Stimulated activated CD4-positive, alpha-beta T cell treated with anti-CD3 and anti-CD28 coated beads, Interleukin-12 subunit alpha, Interleukin-12 subunit beta, amount 100 ng/mL, for 4 hours (primary cell): ENCODE measurements around the gene DSCAM.
A peak's percentile ranks its signal among the peaks of the same experiment; 100 is the strongest.

Source experiments
- DNase-seq: peaks from one replicate; pipeline ENCODE4 v3.0.0-alpha.2; 2020

DSCAM gene

GRCh38 chr21:40153351-40153750 lies 693.6 kb downstream of the DSCAM start:
- DNase-seq: no peak

DNA sequence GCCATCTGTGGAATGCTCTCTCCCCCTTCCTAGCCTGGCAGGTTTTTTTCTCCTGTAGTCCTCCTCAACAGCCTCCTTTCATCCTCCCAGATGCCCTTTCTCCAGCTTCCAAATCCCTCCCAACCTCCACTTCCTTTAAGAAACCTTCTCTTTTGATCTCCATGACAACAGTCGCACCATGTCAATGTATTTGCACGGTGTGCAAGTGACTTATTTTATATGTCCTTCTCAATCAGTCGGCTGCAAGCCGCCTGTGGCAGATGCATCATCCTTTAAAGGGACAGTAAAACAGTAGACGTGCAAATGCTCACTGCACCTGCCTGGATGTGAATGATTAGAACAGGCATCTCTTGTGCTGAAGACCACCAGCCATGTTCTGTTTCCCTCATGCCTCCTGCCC lies 694.5 kb downstream of the DSCAM start:
- DNase-seq: no peak

GRCh38 chr21:40151611-40152010 lies 695.3 kb downstream of the DSCAM start:
- no peak for DNase-seq

- no peak for DNase-seq
Observed at GRCh38 chr21:40146216-40146837, 700.6 kb downstream of the DSCAM start.

GRCh38 chr21:40143822-40144525 lies 703.0 kb downstream of the DSCAM start:
- peak; percentile 28 for DNase-seq

DNA sequence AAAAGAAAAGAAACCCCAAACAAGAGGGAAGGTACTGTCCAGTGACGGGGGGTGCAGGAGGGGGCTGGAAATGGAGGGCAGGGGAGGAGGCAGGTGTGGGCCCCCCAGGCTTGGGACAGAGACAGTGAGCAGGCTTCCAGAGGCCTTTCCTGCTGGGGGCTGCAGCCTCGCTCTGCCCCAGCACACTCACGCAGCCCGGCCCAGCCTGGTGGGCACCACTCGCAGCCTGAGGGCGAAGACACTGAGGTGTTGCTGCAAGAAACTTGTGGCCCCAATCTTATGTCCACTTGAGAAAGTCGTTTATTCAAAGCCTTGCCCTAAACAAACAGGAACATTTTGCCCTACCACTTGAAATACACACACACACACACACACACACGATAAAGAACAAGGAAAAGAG lies 705.3 kb downstream of the DSCAM start:
- no peak for DNase-seq

- no peak for DNase-seq
Observed at GRCh38 chr21:40140675-40141074, 706.3 kb downstream of the DSCAM start.

- DNase-seq: no peak
Observed at GRCh38 chr21:40139636-40140035, 707.3 kb downstream of the DSCAM start.

DNA sequence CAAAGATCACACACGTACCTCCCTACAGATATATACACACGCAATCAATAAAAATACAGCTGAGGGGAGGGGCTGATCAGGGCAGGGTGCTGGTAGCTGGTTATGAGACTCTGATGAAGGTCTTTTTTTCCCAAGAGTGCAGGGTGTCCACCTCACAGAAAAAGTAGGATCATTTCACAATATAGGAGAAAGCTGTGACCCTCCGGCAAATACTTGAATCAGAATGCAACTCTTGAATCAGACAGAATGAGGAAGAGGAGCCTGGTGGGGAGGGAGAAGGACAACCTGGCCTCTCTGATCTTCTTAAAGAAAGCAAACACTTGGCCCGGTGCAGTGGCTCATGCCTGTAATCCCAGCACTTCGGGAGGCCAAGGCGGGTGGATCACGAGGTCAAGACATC lies 710.4 kb downstream of the DSCAM start:
- DNase-seq: no peak

- DNase-seq: no peak
Observed at GRCh38 chr21:40134731-40135492, 712.0 kb downstream of the DSCAM start.

DNA sequence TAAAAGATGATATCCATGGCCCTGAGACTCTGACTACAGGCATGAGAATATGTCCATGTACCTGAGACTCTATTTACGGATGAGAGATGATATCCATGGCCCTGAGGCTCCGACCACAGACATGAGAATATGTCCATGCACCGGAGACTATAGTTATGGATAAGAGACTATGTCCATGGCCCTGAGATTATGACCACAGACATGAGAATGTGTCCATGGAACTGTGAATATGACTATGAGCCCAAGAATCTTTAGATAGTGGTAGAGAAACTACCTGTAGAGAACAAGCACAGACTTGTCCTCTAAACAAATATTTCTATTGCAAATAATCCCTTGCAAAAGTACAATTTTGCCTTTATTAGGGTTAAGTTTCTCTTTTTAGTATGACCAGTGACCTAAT lies 716.5 kb downstream of the DSCAM start:
- no peak for DNase-seq

GRCh38 chr21:40129809-40130208 lies 717.1 kb downstream of the DSCAM start:
- DNase-seq: no peak

- no peak for DNase-seq
Observed at GRCh38 chr21:40128891-40129290, 718.1 kb downstream of the DSCAM start.

DNA sequence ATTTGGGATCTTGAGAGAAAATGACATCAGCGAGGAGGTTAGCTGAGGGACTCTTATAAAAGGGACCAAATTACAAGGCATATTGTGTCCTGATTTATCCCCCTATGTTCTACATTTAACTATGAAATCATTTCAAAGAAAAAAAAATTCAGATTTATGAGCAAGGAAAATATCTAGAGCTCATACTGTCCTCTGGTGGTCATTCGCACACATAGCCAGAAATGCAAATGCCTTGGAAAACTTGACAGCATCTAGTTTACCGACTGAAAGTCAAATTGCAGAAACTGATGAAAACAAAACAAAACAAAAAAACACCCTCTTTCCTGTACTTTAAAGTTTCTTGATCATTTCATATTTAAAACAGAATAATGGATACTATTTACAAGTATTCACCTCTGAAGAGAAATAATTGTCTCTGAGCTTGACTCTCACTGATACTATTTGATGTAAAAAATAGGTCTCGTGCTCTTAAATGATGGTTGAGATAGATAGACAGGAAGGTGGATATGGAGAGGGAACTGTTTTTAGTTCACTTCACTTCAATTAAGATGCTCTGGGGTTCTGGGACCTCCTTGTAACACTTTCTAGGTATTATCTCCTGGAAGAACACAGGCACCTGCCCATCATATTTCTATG lies 725.9 kb downstream of the DSCAM start:
- DNase-seq: no peak

GRCh38 chr21:40118527-40118926 lies 728.4 kb downstream of the DSCAM start:
- no peak for DNase-seq

- DNase-seq: no peak
Observed at GRCh38 chr21:40117236-40117635, 729.7 kb downstream of the DSCAM start.

DNA sequence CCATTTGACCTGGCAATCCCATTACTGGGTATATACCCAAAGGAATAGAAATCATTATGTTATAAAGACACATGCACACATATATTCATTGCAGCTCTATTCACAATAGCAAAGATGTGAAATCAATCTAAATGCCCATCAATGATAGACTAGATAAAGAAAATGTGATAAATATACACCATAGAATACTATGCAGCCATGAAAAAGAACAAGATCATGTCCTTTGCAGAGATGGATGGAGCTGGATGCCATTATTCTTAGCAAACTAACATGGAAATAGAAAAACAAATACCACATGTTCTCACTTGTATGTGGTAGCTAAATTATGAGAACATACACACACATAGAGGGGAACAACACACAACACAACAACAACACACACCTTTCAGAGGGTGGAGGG lies 731.2 kb downstream of the DSCAM start:
- DNase-seq: no peak

GRCh38 chr21:40102682-40103081 lies 744.3 kb downstream of the DSCAM start:
- DNase-seq: no peak

DNA sequence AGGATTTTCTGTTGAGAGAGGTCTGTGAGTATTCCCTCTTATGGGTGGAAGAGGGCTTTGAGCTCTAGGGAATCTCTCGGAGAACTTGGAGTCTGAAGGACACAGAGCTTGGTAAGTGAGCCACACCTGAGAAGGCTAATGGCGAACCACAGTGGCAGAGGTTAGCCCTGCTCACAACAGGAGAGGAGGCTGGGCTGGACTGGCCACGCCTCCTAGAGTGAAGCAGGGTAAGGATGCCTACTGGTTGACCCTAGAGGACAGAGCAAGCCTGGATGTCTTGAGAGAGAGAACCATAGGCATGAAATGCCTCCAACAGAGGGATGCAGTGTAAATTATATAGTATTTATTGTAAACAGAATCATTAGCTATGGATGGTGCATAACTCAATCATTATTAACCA lies 747.1 kb downstream of the DSCAM start:
- DNase-seq: no peak

GRCh38 chr21:40095477-40095876 lies 751.5 kb downstream of the DSCAM start:
- DNase-seq: no peak

DNA sequence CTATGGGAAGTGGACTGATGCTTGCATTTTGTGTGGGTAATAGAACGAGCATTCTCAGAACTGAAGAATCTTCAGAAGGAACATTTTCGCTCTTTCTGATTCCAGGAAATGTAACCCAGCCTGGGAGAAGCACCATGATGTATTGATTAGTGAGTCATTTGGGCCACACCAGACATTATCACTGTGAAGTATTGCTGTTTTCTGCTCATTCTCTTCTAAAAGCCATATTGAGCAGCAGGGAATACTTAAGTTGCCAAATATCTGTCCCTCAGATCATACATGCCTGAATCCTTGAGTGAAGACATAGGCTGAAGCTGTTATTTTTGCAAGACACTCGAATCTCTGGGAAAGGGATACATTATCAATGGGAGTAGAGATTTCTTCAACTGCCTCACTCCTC lies 766.6 kb downstream of the DSCAM start:
- DNase-seq: no peak

DNA sequence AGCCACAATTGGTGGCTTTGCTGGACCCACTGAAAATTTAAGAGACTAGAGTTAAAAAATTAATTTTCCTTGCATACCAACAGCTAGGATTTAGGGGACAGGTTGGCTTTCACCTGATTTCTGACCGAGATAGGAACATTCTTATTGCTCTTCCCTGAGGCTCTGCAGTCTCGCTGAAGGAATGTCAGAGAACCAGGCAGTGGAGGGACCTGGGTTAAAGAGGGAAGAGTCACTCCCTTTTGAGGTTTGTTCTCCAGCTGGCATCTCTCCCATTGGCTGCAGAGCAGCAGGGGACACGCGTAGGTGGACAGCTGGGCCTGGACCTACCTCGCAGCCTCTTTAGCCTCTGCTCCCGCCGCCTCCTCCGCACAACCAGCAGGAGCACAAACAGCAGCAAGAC lies 772.2 kb downstream of the DSCAM start:
- DNase-seq: no peak

DNA sequence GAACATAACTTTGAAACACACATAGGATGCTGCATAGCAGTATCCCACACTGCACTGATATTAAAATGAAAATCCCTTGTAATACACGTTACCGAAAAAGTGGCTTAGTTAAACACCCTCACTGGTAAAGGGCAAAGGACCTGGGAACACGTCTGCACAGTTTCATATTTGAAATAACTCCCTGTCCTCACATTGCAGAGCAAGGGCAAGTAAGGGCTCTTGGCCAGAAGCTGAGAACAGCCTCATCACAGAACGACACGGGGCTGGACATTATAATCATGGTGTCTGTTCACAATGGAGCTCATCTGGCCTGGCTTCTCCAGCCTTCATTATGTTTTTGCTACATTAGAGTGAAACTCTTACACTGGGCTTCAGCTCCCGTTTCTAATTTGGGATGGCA lies 772.8 kb downstream of the DSCAM start:
- DNase-seq: no peak

DNA sequence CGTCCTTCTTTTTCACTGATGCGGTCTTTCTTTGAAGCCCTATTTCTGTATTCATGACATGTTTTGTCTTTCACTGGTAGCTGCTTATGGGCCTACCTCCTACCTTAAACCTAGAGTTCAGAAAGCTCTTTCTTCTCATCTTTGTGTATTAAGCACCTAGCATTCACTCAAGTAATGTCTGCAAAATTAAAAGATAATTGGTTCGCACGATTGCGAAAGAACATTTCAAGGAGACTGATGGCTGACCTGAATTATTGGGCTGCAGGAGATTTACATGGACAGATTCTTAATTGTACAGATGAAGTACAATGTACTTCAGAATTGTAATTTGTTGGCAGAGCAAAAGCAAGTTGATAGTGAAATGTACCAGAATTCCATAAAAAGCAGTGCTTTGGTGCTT lies 773.3 kb downstream of the DSCAM start:
- no peak for DNase-seq
